SU-DHL-6 (cell line): ENCODE data around the gene ZFHX3.

ENCODE experiments used
- EZH2phosphoT487 ChIP-seq: fragments of 200-600 bp; sonication (generic), shearing (Covaris generic); conservative IDR thresholded peaks from 2 replicates; pipeline ENCODE4 v1.6.1; 2018; ENCODE audit warnings: mild to moderate bottlenecking, antibody characterized with exemption, low read length, moderate library complexity, mixed read lengths
- TF ChIP-seq, protein P1 (sequence below): fragments of 200-600 bp; sonication (generic); IDR thresholded peaks from one replicate; pipeline ENCODE4 v1.5.1; 2017; ENCODE audit warnings: antibody characterized with exemption, mild to moderate bottlenecking, low read length, moderate library complexity; ENCODE audit not compliant: insufficient read depth, poor library complexity, severe bottlenecking

- TF ChIP-seq, protein P1, sequence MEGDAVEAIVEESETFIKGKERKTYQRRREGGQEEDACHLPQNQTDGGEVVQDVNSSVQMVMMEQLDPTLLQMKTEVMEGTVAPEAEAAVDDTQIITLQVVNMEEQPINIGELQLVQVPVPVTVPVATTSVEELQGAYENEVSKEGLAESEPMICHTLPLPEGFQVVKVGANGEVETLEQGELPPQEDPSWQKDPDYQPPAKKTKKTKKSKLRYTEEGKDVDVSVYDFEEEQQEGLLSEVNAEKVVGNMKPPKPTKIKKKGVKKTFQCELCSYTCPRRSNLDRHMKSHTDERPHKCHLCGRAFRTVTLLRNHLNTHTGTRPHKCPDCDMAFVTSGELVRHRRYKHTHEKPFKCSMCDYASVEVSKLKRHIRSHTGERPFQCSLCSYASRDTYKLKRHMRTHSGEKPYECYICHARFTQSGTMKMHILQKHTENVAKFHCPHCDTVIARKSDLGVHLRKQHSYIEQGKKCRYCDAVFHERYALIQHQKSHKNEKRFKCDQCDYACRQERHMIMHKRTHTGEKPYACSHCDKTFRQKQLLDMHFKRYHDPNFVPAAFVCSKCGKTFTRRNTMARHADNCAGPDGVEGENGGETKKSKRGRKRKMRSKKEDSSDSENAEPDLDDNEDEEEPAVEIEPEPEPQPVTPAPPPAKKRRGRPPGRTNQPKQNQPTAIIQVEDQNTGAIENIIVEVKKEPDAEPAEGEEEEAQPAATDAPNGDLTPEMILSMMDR: no peak
- no peak for TF ChIP-seq EZH2phosphoT487
Observed at GRCh38 chr16:73089420-73089819, 41.5 kb upstream of the ZFHX3 start.
